AG08396 (cell line): Measurements from ENCODE around the gene CEP57.

Source experiments
- DNase-seq: peaks from one replicate; pipeline ENCODE4 v3.0.0; 2012; ENCODE audit warnings: low spot score, mixed read lengths

Gene CEP57

GRCh38 chr11:95790123-95790932, at the start of gene CEP57:
Gene CEP57, plus strand, starts transcription at chr11:95790498. Its CDS starts 201 bp downstream, at chr11:95790699.
- DNase-seq, result peak; percentile 91

- no peak for DNase-seq
These were observed 40.2 kb upstream of the CEP57 start for GRCh38 chr11:95750101-95750500.

- no peak for DNase-seq
These were observed 38.8 kb upstream of the CEP57 start for GRCh38 chr11:95751515-95751914.

GRCh38 chr11:95760941-95761340, 29.4 kb upstream of the CEP57 start:
- DNase-seq, result no peak

- DNase-seq, result no peak
These were observed 27.8 kb upstream of the CEP57 start for GRCh38 chr11:95762534-95762933.

GRCh38 chr11:95764267-95764898, 25.9 kb upstream of the CEP57 start:
- DNase-seq, result peak; percentile 50

- no peak for DNase-seq
These were observed 23.6 kb upstream of the CEP57 start for GRCh38 chr11:95766701-95767100.

GRCh38 chr11:95767498-95767897, 22.8 kb upstream of the CEP57 start:
- peak; percentile 29 for DNase-seq

- DNase-seq, result no peak
These were observed 21.8 kb upstream of the CEP57 start for GRCh38 chr11:95768521-95768920.

GRCh38 chr11:95776859-95777258, 13.4 kb upstream of the CEP57 start:
- no peak for DNase-seq

- DNase-seq, result no peak
These were observed 11.6 kb upstream of the CEP57 start for GRCh38 chr11:95778699-95779098.

- DNase-seq, result no peak
These were observed 9.8 kb upstream of the CEP57 start for GRCh38 chr11:95780544-95780943.

- DNase-seq, result peak; percentile 30
These were observed 1.3 kb upstream of the CEP57 start for GRCh38 chr11:95788921-95789505.

- DNase-seq, result peak; percentile 94
These were observed 684 bp upstream of the CEP57 start, which contains the start of gene FAM76B for GRCh38 chr11:95789506-95790122. Gene FAM76B, minus strand, starts transcription at chr11:95789782. Its CDS starts 304 bp downstream, at chr11:95789478.

- DNase-seq, result peak; percentile 24
These were observed 823 bp downstream of the CEP57 start for GRCh38 chr11:95790933-95791708.

GRCh38 chr11:95791709-95792033, 1.4 kb downstream of the CEP57 start:
- no peak for DNase-seq

- no peak for DNase-seq
These were observed 1.9 kb downstream of the CEP57 start for GRCh38 chr11:95792200-95792599.

GRCh38 chr11:95792700-95793099, 2.4 kb downstream of the CEP57 start:
- no peak for DNase-seq

GRCh38 chr11:95793116-95793515, 2.8 kb downstream of the CEP57 start:
- no peak for DNase-seq

GRCh38 chr11:95794086-95794485, 3.8 kb downstream of the CEP57 start:
- no peak for DNase-seq

GRCh38 chr11:95795627-95796295, 5.5 kb downstream of the CEP57 start:
- DNase-seq, result no peak
